Endothelial cell (in vitro differentiated cells): ENCODE results near the gene TBC1D20. TPM values are rescaled to one million over a fixed set of nuclear protein-coding genes. Genes with fewer than 3 reads are reported as not detected.
A peak's percentile ranks its signal among the peaks of the same experiment; 100 is the strongest.
"Not testable (repeated sequence)": the region's sequence is repeated elsewhere in the genome, so short reads cannot be mapped to it uniquely, and the experiment has no call there.

Experiments used
- DNase-seq: peaks from one replicate; pipeline ENCODE4 v3.0.0; 2021; ENCODE audit warnings: low spot score
- H3K27ac Mint-ChIP-seq: one replicate; pipeline ENCODE4 v1.8.0; 2021; ENCODE audit warnings: mixed read lengths, inconsistent platforms; ENCODE audit not compliant: unreplicated experiment
- H3K27me3 Mint-ChIP-seq: one replicate; pipeline ENCODE4 v1.8.0; 2021; ENCODE audit warnings: mild to moderate bottlenecking, moderate library complexity, mixed read lengths, inconsistent platforms; ENCODE audit not compliant: unreplicated experiment
- H3K36me3 Mint-ChIP-seq: one replicate; pipeline ENCODE4 v1.8.0; 2021; ENCODE audit warnings: mild to moderate bottlenecking, low read depth, mixed read lengths, inconsistent platforms; ENCODE audit not compliant: unreplicated experiment
- H3K4me1 Mint-ChIP-seq: one replicate; pipeline ENCODE4 v1.8.0; 2021; ENCODE audit warnings: mild to moderate bottlenecking, mixed read lengths, inconsistent platforms; ENCODE audit not compliant: unreplicated experiment
- H3K4me3 Mint-ChIP-seq: one replicate; pipeline ENCODE4 v1.8.0; 2021; ENCODE audit warnings: mild to moderate bottlenecking, mixed read lengths, inconsistent platforms; ENCODE audit not compliant: unreplicated experiment
- H3K9me3 Mint-ChIP-seq: one replicate; pipeline ENCODE4 v1.8.0; 2021; ENCODE audit warnings: mixed read lengths, inconsistent platforms; ENCODE audit not compliant: unreplicated experiment
- CTCF ChIP-seq: fragments of 200-600 bp; sonication (generic); IDR thresholded peaks from one replicate; pipeline ENCODE4 v1.5.0; 2021; ENCODE audit warnings: antibody characterized with exemption; ENCODE audit not compliant: unreplicated experiment
- total RNA-seq: library from RNA; stranded (reverse); fragmentation: NEBNext Ultra II Directional; extraction: Animal tissue kit (Norgen Biotek cat#: 25700); gene quantifications from one replicate; pipeline ENCODE4 v1.2.1, GENCODE V29; 2021; ENCODE audit not compliant: unreplicated experiment

Gene TBC1D20
- total RNA-seq, 1 donor from 2014 or later, result 29.9 TPM

GRCh38 chr20:478949-479429 lies 16.7 kb upstream of the TBC1D20 start:
- peak; percentile 38 for DNase-seq
- Mint-ChIP-seq H3K9me3 (no peaks in the 10 kb centered on the region), H3K4me1 (peaks cover 22% of the 10 kb centered on the region), H3K4me3 (no peak overlapping the region), H3K27ac (no peak overlapping the region), H3K36me3 (peaks cover 38% of the 10 kb centered on the region), H3K27me3 (no peaks in the 10 kb centered on the region)
- peak; percentile 59 for TF ChIP-seq CTCF

- Mint-ChIP-seq H3K4me1 (peaks cover 15% of the 10 kb centered on the region), H3K27me3 (no peaks in the 10 kb centered on the region), H3K36me3 (peaks cover 36% of the 10 kb centered on the region), H3K4me3 (no peak overlapping the region), H3K9me3 (peaks cover 5% of the 10 kb centered on the region), H3K27ac (no peak overlapping the region)
- no peak for TF ChIP-seq CTCF
- DNase-seq, result no peak
Measured at GRCh38 chr20:478010-478948, 15.9 kb upstream of the TBC1D20 start.

- H3K4me1 Mint-ChIP-seq, H3K9me3 Mint-ChIP-seq, H3K27me3 Mint-ChIP-seq, DNase-seq, H3K27ac Mint-ChIP-seq, H3K4me3 Mint-ChIP-seq: not testable (repeated sequence)
- H3K36me3 Mint-ChIP-seq, result peaks cover 39% of the 10 kb centered on the region
Measured at GRCh38 chr20:476561-477249, 14.4 kb upstream of the TBC1D20 start.

- Mint-ChIP-seq H3K4me1 (no peaks in the 10 kb centered on the region), H3K27ac (no peak overlapping the region), H3K9me3 (peaks cover 8% of the 10 kb centered on the region), H3K4me3 (no peak overlapping the region), H3K36me3 (peaks cover 36% of the 10 kb centered on the region), H3K27me3 (no peaks in the 10 kb centered on the region)
- no peak for DNase-seq
- no peak for TF ChIP-seq CTCF
Measured at GRCh38 chr20:475463-476357, 13.4 kb upstream of the TBC1D20 start.

- Mint-ChIP-seq H3K36me3 (peaks cover 39% of the 10 kb centered on the region), H3K4me1 (no peaks in the 10 kb centered on the region), H3K4me3 (no peak overlapping the region), H3K9me3 (peaks cover 13% of the 10 kb centered on the region), H3K27me3 (no peaks in the 10 kb centered on the region), H3K27ac (no peak overlapping the region)
- TF ChIP-seq CTCF, result no peak
- DNase-seq, result no peak
Measured at GRCh38 chr20:474581-474980, 12.2 kb upstream of the TBC1D20 start.
